Measurements from ENCODE around the gene AFF4. TPM values are rescaled to one million over a fixed set of nuclear protein-coding genes. Genes with fewer than 3 reads are reported as not detected.
"Not testable (repeated sequence)": the region's sequence is repeated elsewhere in the genome, so short reads cannot be mapped to it uniquely, and the experiment has no call there.

Gene AFF4
- polyA plus RNA-seq, 3 donors from 2014 or later = 10.7 to 31.8 (median 11.7) TPM

GRCh38 chr5:132971483-132972435 lies 8.3 kb upstream of the AFF4 start:
- Mint-ChIP-seq H3K9me3 (no peaks in the 10 kb centered on the region), H3K36me3 (peaks cover 0 to under 1% (median 0%) of the 10 kb centered on the region in 3 donors), H3K27ac (no peak overlapping the region), H3K27me3 (ENCODE audit: low read depth in 3 of 3) (peaks cover 0 to 3% (median 0%) of the 10 kb centered on the region in 3 donors), H3K4me1 (no peaks in the 10 kb centered on the region), H3K4me3 (no peak overlapping the region)
- no peak for DNase-seq

- H3K27ac Mint-ChIP-seq = peak overlapping the region in 5 of 6 donors; percentile 45 to 96 (median 60)
- H3K9me3 Mint-ChIP-seq = no peaks in the 10 kb centered on the region
- peaks cover 3 to 15% (median 7%) of the 10 kb centered on the region in 3 donors for H3K27me3 Mint-ChIP-seq (ENCODE audit: low read depth in 3 of 3)
- H3K4me3 Mint-ChIP-seq = peak overlapping the region in 1 of 5 donors; percentile 32
- H3K4me1 Mint-ChIP-seq = peaks cover 32 to 36% of the 10 kb centered on the region in 2 donors
- no peak for DNase-seq
- no peaks in the 10 kb centered on the region for H3K36me3 Mint-ChIP-seq
Observed at GRCh38 chr5:132965120-132965519, 1.7 kb upstream of the AFF4 start.

GRCh38 chr5:132962429-132963021 lies 909 bp downstream of the AFF4 start:
- Mint-ChIP-seq H3K4me3 (peak overlapping the region; percentile 96 to 100 (median 98)), H3K27ac (peak overlapping the region; percentile 96 to 99 (median 99)), H3K27me3 (ENCODE audit: low read depth in 3 of 3) (peaks cover 2 to 15% (median 7%) of the 10 kb centered on the region in 3 donors), H3K36me3 (no peaks in the 10 kb centered on the region), H3K4me1 (peaks cover 50 to 61% of the 10 kb centered on the region in 2 donors), H3K9me3 (no peaks in the 10 kb centered on the region)
- DNase-seq = peak; percentile 22 to 32 (median 26)

- Mint-ChIP-seq H3K27me3 (ENCODE audit: low read depth in 3 of 3) (peaks cover 2 to 15% (median 7%) of the 10 kb centered on the region in 3 donors), H3K27ac (peak overlapping the region; percentile 96 to 99 (median 99)), H3K9me3 (no peaks in the 10 kb centered on the region)
Observed at GRCh38 chr5:132961887-132962286, 1.5 kb downstream of the AFF4 start.

GRCh38 chr5:132961123-132961815 lies 2.2 kb downstream of the AFF4 start:
- not testable (repeated sequence) for DNase-seq, H3K36me3 Mint-ChIP-seq, H3K9me3 Mint-ChIP-seq
- Mint-ChIP-seq H3K4me1 (peaks cover 52 to 65% of the 10 kb centered on the region in 2 donors), H3K4me3 (peak overlapping the region; percentile 96 to 100 (median 98)), H3K27me3 (ENCODE audit: low read depth in 3 of 3) (peaks cover 2 to 15% (median 7%) of the 10 kb centered on the region in 3 donors), H3K27ac (peak overlapping the region; percentile 58 to 99 (median 85))

More at GRCh38 chr5:132961887-132962286, 1.5 kb downstream of the AFF4 start:
- Mint-ChIP-seq H3K4me3 (peak overlapping the region; percentile 96 to 100 (median 98)), H3K36me3 (no peaks in the 10 kb centered on the region), H3K4me1 (peaks cover 50 to 63% of the 10 kb centered on the region in 2 donors)
- DNase-seq = no peak

- peaks cover 63 to 79% of the 10 kb centered on the region in 2 donors for H3K4me1 Mint-ChIP-seq
- not testable (repeated sequence) for H3K36me3 Mint-ChIP-seq; H3K27ac Mint-ChIP-seq; H3K9me3 Mint-ChIP-seq; DNase-seq; H3K27me3 Mint-ChIP-seq (ENCODE audit: low read depth in 3 of 3); H3K4me3 Mint-ChIP-seq
Observed at GRCh38 chr5:132956166-132956799, 7.2 kb downstream of the AFF4 start.

- Mint-ChIP-seq H3K36me3 (peaks cover 3 to 11% (median 8%) of the 10 kb centered on the region in 3 donors), H3K27ac (peak overlapping the region in 2 of 6 donors; percentile 11 to 19), H3K4me3 (peak overlapping the region in 2 of 5 donors; percentile 1 to 3), H3K9me3 (no peaks in the 10 kb centered on the region), H3K4me1 (peaks cover 49 to 71% of the 10 kb centered on the region in 2 donors), H3K27me3 (ENCODE audit: low read depth in 3 of 3) (peaks cover 0 to 8% (median 0%) of the 10 kb centered on the region in 3 donors)
- DNase-seq = no peak
Observed at GRCh38 chr5:132953710-132954109, 9.7 kb downstream of the AFF4 start.

- H3K4me1 Mint-ChIP-seq = peaks cover 48 to 72% of the 10 kb centered on the region in 2 donors
Observed at GRCh38 chr5:132952829-132953228, 10.6 kb downstream of the AFF4 start.

GRCh38 chr5:132951897-132952296 lies 11.5 kb downstream of the AFF4 start:
- Mint-ChIP-seq H3K4me1 (peaks cover 51 to 73% of the 10 kb centered on the region in 2 donors), H3K36me3 (peaks cover 3 to 12% (median 8%) of the 10 kb centered on the region in 3 donors), H3K9me3 (no peaks in the 10 kb centered on the region), H3K27me3 (ENCODE audit: low read depth in 3 of 3) (peaks cover 0 to 8% (median 0%) of the 10 kb centered on the region in 3 donors), H3K4me3 (no peak overlapping the region), H3K27ac (no peak overlapping the region)
- DNase-seq = no peak

More at GRCh38 chr5:132952829-132953228, 10.6 kb downstream of the AFF4 start:
- no peak overlapping the region for H3K4me3 Mint-ChIP-seq
- H3K36me3 Mint-ChIP-seq = peaks cover 3 to 12% (median 8%) of the 10 kb centered on the region in 3 donors
- peaks cover 0 to 8% (median 0%) of the 10 kb centered on the region in 3 donors for H3K27me3 Mint-ChIP-seq (ENCODE audit: low read depth in 3 of 3)
- no peak overlapping the region for H3K27ac Mint-ChIP-seq
- H3K9me3 Mint-ChIP-seq = no peaks in the 10 kb centered on the region
- DNase-seq = no peak

- no peaks in the 10 kb centered on the region for H3K9me3 Mint-ChIP-seq
- H3K36me3 Mint-ChIP-seq = peaks cover 0 to 7% (median 3%) of the 10 kb centered on the region in 3 donors
- H3K27ac Mint-ChIP-seq = peak overlapping the region in 1 of 6 donors; percentile 20
- H3K27me3 Mint-ChIP-seq (ENCODE audit: low read depth in 3 of 3) = peaks cover 0 to 12% (median 0%) of the 10 kb centered on the region in 3 donors
- H3K4me3 Mint-ChIP-seq = peak overlapping the region in 1 of 5 donors; percentile 16
- peaks cover 59 to 77% of the 10 kb centered on the region in 2 donors for H3K4me1 Mint-ChIP-seq
- no peak for DNase-seq
Observed at GRCh38 chr5:132949136-132949535, 14.3 kb downstream of the AFF4 start.

GRCh38 chr5:132947671-132948070 lies 15.8 kb downstream of the AFF4 start:
- Mint-ChIP-seq H3K27me3 (ENCODE audit: low read depth in 3 of 3) (peaks cover 0 to 9% (median 0%) of the 10 kb centered on the region in 3 donors), H3K4me1 (peaks cover 62 to 78% of the 10 kb centered on the region in 2 donors), H3K27ac (peak overlapping the region in 4 of 6 donors; percentile 23 to 48 (median 31)), H3K4me3 (no peak overlapping the region), H3K36me3 (peaks cover 0 to 7% (median 0%) of the 10 kb centered on the region in 3 donors), H3K9me3 (no peaks in the 10 kb centered on the region)
- no peak for DNase-seq

- not testable (repeated sequence) for H3K36me3 Mint-ChIP-seq; H3K27me3 Mint-ChIP-seq (ENCODE audit: low read depth in 3 of 3); DNase-seq; H3K9me3 Mint-ChIP-seq; H3K27ac Mint-ChIP-seq; H3K4me3 Mint-ChIP-seq
- peaks cover 61 to 69% of the 10 kb centered on the region in 2 donors for H3K4me1 Mint-ChIP-seq
Observed at GRCh38 chr5:132945315-132945714, 18.1 kb downstream of the AFF4 start.

All from immature natural killer cell (primary cell).